Astrocyte of the cerebellum (primary cell): ENCODE data around the gene SEC24B.

Experiments used
- DNase-seq: peaks from one replicate; pipeline ENCODE4 v3.0.0-alpha.2; 2011; ENCODE audit warnings: low read depth
- H3K4me3 ChIP-seq: 2 replicates; pipeline ENCODE4 v1.5.1; 2011; ENCODE audit warnings: mild to moderate bottlenecking, low read depth, low read length, moderate library complexity
- CTCF ChIP-seq: IDR thresholded peaks from 2 replicates; pipeline ENCODE4 v1.5.1; 2012; ENCODE audit warnings: low read length, low read depth, moderate library complexity, mild to moderate bottlenecking; ENCODE audit errors: missing control alignments
- in situ Hi-C: cut with HindIII; loops from 2 replicates; pipeline ENCODE4 v1.10.0; 2017; ENCODE audit warnings: low sequenced_read_pairs

Gene SEC24B

GRCh38 chr4:109398928-109399327 is 34.7 kb upstream of the SEC24B start:
- DNase-seq = no peak
- no peak for TF ChIP-seq CTCF
- in situ Hi-C loops = no loop called here
- no peak overlapping the region for H3K4me3 ChIP-seq

GRCh38 chr4:109406337-109406931 is 27.2 kb upstream of the SEC24B start:
- DNase-seq = peak; percentile 77
- in situ Hi-C loops = no loop called here
- TF ChIP-seq CTCF = peak; percentile 61
- no peak overlapping the region for H3K4me3 ChIP-seq

- in situ Hi-C loops = no loop called here
- no peak for TF ChIP-seq CTCF
- H3K4me3 ChIP-seq = no peak overlapping the region
- DNase-seq = no peak
These were observed 26.4 kb upstream of the SEC24B start for GRCh38 chr4:109407027-109407737.

- H3K4me3 ChIP-seq = no peak overlapping the region
- DNase-seq = no peak
- in situ Hi-C loops = no loop called here
- no peak for TF ChIP-seq CTCF
These were observed 24.9 kb upstream of the SEC24B start for GRCh38 chr4:109408711-109409110.

GRCh38 chr4:109410226-109410625 is 23.4 kb upstream of the SEC24B start:
- in situ Hi-C loops = loop anchor here (5.0 kb wide), 1 partner anchor 583 kb away; no protein-coding TSS in a partner anchor
- no peak for DNase-seq
- no peak overlapping the region for H3K4me3 ChIP-seq
- TF ChIP-seq CTCF = no peak

GRCh38 chr4:109410776-109411175 is 22.8 kb upstream of the SEC24B start:
- no peak for DNase-seq
- no peak overlapping the region for H3K4me3 ChIP-seq
- in situ Hi-C loops = loop anchor here (5.0 kb wide), 1 partner anchor 583 kb away; no protein-coding TSS in a partner anchor
- no peak for TF ChIP-seq CTCF
